Measurements from ENCODE around the gene PAQR5. TPM values are rescaled to one million over a fixed set of nuclear protein-coding genes. Genes with fewer than 3 reads are reported as not detected.
"Not testable (repeated sequence)": the region's sequence is repeated elsewhere in the genome, so short reads cannot be mapped to it uniquely, and the experiment has no call there.

PAQR5 gene
- total RNA-seq, 2 donors from 2014 or later = 6.5 to 11.5 TPM

DNA sequence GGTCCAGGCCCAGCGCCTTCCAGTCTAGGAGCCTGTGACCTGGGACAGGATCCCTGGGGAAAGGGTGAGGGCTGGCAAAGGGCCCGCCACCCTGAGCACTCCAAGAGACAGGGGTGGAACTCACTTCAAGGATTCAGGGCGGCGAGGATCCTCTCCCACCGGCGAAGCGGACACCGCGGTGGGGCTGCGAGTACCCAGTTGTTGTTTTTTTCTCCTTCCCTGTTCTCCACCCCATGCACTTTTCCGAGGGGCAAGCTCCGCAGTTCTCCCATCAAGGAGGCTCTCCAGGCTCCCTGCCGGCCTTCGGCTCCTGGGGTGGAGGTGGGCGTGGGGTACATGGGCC lies 387 bp upstream of the PAQR5 start:
- TF ChIP-seq CTCF (IDR thresholded peaks at IDR 0.05) = no peak
- no peak for TF ChIP-seq POLR2A (IDR thresholded peaks at IDR 0.05)
- DNase-seq (peak in 1 of 4 donors; percentile 38), ATAC-seq (peak; percentile 6)
- Histone ChIP-seq H3K4me1 (peaks cover 36% of the 10 kb centered on the region), H3K27ac (peak overlapping the region in 3 of 4 donors; percentile 65 to 82 (median 72)), H3K9me3 (no peaks in the 10 kb centered on the region), H3K4me3 (no peak overlapping the region), H3K27me3 (no peaks in the 10 kb centered on the region), H3K36me3 (replicated peaks in 1 of 2; ENCODE audit: insufficient read depth in 1 of 2, low read depth in 2 of 2) (no peaks in the 10 kb centered on the region)
- 53 to 56% methylated on average over 15 of the region's 15 CpGs for WGBS, 2 donors
- intact Hi-C loops (cut with DNase I) = no loop called here

DNA sequence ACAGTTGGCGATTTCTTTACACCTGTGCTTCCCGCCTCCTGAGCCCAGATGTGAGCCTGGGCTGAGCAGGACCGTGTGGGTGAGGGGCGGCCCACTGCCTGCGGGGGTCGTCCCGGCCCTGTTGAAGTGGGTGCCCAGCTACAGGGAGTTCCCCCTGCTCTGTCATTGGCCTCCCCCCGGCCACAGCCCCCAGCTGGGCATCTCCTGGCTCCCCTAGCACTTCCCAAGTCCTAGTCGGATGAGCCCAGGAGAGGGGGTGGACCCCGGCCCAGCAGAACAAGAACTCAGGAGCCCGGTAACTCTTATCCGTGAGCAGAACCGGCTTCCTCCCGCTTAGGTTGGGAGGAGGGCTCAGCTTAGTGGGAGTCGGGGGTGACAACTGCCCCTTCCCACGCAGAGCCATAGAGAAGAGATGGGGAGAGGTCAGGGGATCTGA lies 757 bp downstream of the PAQR5 start:
- WGBS, 2 donors = 9 to 26% methylated on average over 8 to 16 of the region's 16 CpGs
- Histone ChIP-seq H3K9me3 (no peaks in the 10 kb centered on the region), H3K27ac (peak overlapping the region; percentile 5 to 82 (median 68)), H3K36me3 (replicated peaks in 1 of 2; ENCODE audit: insufficient read depth in 1 of 2, low read depth in 2 of 2) (no peaks in the 10 kb centered on the region), H3K27me3 (no peaks in the 10 kb centered on the region), H3K4me1 (peaks cover 47% of the 10 kb centered on the region), H3K4me3 (peak overlapping the region in 1 of 2 donors; percentile 48)
- TF ChIP-seq POLR2A (IDR thresholded peaks at IDR 0.05) (no peak), CTCF (IDR thresholded peaks at IDR 0.05) (no peak)
- DNase-seq (no peak), ATAC-seq (peak; percentile 8)
- intact Hi-C loops (cut with DNase I) = no loop called here

DNA sequence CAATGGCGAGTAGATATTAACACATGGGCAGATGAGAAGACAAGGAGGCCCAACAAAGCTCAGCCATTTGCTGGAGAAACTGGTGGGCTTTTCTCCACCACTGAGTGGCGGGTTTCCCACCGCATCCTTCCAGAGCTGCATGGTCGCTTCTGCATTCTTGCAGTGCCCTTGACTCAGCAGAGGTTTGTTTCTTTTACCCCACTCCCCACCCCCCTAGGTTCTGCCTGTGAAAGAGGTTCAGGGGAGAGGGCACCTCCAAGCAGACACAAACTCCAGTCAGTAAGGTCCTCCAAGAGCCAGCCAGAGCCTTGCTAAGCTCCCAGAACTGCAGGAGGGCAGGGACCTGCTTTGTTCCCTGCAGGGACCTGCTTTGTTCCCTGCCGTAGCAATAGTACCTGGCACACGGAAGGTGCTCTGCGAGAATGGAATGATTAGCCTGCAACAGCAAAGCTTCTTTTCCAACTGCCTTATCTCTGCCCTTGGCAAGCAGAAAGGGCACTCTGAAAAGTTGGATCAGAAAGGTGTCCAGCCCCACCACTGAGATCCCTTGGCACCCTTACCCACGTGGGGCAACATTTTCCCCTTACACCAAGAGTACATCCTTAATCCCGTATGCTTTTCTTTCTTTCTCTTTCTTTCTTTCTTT lies 1.4 kb downstream of the PAQR5 start:
- H3K4me3 ChIP-seq = no peak overlapping the region
- H3K4me1 ChIP-seq = peaks cover 52% of the 10 kb centered on the region
- ATAC-seq (peak; percentile 61), DNase-seq (peak; percentile 28 to 63 (median 52))
- H3K36me3 ChIP-seq (replicated peaks in 1 of 2; ENCODE audit: insufficient read depth in 1 of 2, low read depth in 2 of 2) = no peaks in the 10 kb centered on the region
- H3K27ac ChIP-seq = peak overlapping the region; percentile 5 to 82 (median 68)
- no peaks in the 10 kb centered on the region for H3K27me3 ChIP-seq
- WGBS, 2 donors = 20 to 21% methylated on average over 9 of the region's 9 CpGs
- TF ChIP-seq CTCF (IDR thresholded peaks at IDR 0.05) = no peak
- TF ChIP-seq POLR2A (IDR thresholded peaks at IDR 0.05) = peak in 2 of 3 donors; percentile 55 to 58
- no peaks in the 10 kb centered on the region for H3K9me3 ChIP-seq
- intact Hi-C loops (cut with DNase I) = no loop called here

DNA sequence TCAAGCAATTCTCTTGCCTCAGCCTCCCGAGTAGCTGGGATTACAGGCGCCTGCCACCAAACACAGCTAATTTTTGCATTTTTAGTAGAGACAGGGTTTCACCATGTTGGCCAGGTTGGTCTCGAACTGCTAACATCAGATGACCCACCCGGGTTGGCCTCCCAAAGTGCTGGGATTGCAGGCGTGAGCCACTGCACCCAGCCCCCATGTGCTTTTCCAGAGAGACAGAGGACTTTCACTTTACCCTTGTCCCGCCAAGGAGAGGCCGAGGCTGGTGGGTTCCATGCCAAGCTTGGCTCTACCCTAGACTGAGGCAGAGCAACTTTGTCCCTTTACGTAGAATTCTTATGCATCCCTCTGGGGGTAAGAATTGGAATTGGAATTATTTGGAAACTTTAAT lies 2.4 kb downstream of the PAQR5 start:
- H3K27me3 ChIP-seq; ATAC-seq; H3K9me3 ChIP-seq; intact Hi-C loops (cut with DNase I); H3K4me3 ChIP-seq; DNase-seq; H3K36me3 ChIP-seq (replicated peaks in 1 of 2; ENCODE audit: insufficient read depth in 1 of 2, low read depth in 2 of 2): not testable (repeated sequence)
- H3K27ac ChIP-seq = peak overlapping the region in 3 of 4 donors; percentile 14 to 57 (median 42)
- H3K4me1 ChIP-seq = peaks cover 63% of the 10 kb centered on the region
- 69 to 88% methylated on average over 8 of the region's 8 CpGs for WGBS, 2 donors

DNA sequence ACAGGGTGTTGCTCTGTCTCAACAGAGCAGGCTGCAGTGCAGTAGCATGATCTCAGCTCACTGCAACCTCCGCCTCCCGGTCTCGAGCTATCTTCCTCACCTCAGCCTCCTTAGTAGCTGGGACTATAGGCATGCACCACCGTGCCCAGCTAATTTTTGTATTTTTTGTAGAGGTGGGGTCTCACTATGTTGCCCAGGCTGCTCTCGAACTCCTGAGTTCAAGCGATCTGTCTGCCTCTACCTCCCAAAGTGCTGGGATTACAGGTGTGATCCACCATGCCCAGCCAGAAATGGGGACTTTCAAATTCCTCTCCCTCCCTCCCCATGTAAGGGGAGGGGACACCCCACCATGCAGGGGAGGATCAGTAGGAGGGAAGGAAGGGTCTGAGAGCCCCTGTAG lies 3.4 kb downstream of the PAQR5 start:
- DNase-seq; H3K27me3 ChIP-seq; H3K9me3 ChIP-seq; H3K36me3 ChIP-seq (replicated peaks in 1 of 2; ENCODE audit: insufficient read depth in 1 of 2, low read depth in 2 of 2); intact Hi-C loops (cut with DNase I); H3K4me3 ChIP-seq; ATAC-seq: not testable (repeated sequence)
- Histone ChIP-seq H3K27ac (peak overlapping the region in 2 of 4 donors; percentile 14 to 57), H3K4me1 (peaks cover 63% of the 10 kb centered on the region)
- WGBS, 2 donors = 79 to 89% methylated on average over 6 of the region's 6 CpGs

- H3K27ac ChIP-seq = no peak overlapping the region
- H3K4me3 ChIP-seq = no peak overlapping the region
- DNase-seq (no peak), ATAC-seq (no peak)
- H3K4me1 ChIP-seq = peaks cover 59% of the 10 kb centered on the region
- intact Hi-C loops (cut with DNase I) = no loop called here
- no peak for TF ChIP-seq CTCF (IDR thresholded peaks at IDR 0.05)
- no peak for TF ChIP-seq POLR2A (IDR thresholded peaks at IDR 0.05)
- H3K36me3 ChIP-seq (replicated peaks in 1 of 2; ENCODE audit: insufficient read depth in 1 of 2, low read depth in 2 of 2) = no peaks in the 10 kb centered on the region
- H3K9me3 ChIP-seq = no peaks in the 10 kb centered on the region
- H3K27me3 ChIP-seq = no peaks in the 10 kb centered on the region
- WGBS, 2 donors = 56 to 64% methylated on average over 3 of the region's 3 CpGs
Measured at GRCh38 chr15:69302929-69303328, 4.2 kb downstream of the PAQR5 start.

Data from body of pancreas (tissue), 4 donors.